Raji (cell line): ENCODE measurements around the gene APEH.
A peak's percentile ranks its signal among the peaks of the same experiment; 100 is the strongest.

ENCODE experiments used
- POLR2A ChIP-seq: IDR thresholded peaks from 2 replicates; pipeline ENCODE4 v1.6.1; 2011; ENCODE audit warnings: low read depth, low read length, control low read depth; ENCODE audit not compliant: insufficient read depth

APEH gene

GRCh38 chr3:49673715-49674496 is at the start of gene APEH:
Gene APEH (plus strand): TSS chr3:49674351. CDS start chr3:49674402, 51 bp downstream.
- TF ChIP-seq POLR2A = peak; percentile 82

- TF ChIP-seq POLR2A = no peak
Measured at GRCh38 chr3:49625071-49625470, 49.1 kb upstream of the APEH start.

GRCh38 chr3:49626101-49626581 is 48.0 kb upstream of the APEH start:
- no peak for TF ChIP-seq POLR2A

GRCh38 chr3:49626796-49627195 is 47.4 kb upstream of the APEH start:
- no peak for TF ChIP-seq POLR2A

GRCh38 chr3:49627634-49628033 is 46.5 kb upstream of the APEH start:
- TF ChIP-seq POLR2A = no peak

- TF ChIP-seq POLR2A = no peak
Measured at GRCh38 chr3:49628249-49628648, 45.9 kb upstream of the APEH start.

- no peak for TF ChIP-seq POLR2A
Measured at GRCh38 chr3:49629451-49629850, 44.7 kb upstream of the APEH start.

GRCh38 chr3:49629866-49630265 is 44.3 kb upstream of the APEH start:
- TF ChIP-seq POLR2A = no peak

- no peak for TF ChIP-seq POLR2A
Measured at GRCh38 chr3:49630784-49631183, 43.4 kb upstream of the APEH start.

- no peak for TF ChIP-seq POLR2A
Measured at GRCh38 chr3:49634736-49635135, 39.4 kb upstream of the APEH start.

- TF ChIP-seq POLR2A = no peak
Measured at GRCh38 chr3:49636883-49637609, 37.1 kb upstream of the APEH start.

- no peak for TF ChIP-seq POLR2A
Measured at GRCh38 chr3:49638445-49638844, 35.7 kb upstream of the APEH start.

GRCh38 chr3:49639551-49639950 is 34.6 kb upstream of the APEH start:
- TF ChIP-seq POLR2A = no peak

GRCh38 chr3:49641292-49641691 is 32.9 kb upstream of the APEH start:
- TF ChIP-seq POLR2A = no peak

- no peak for TF ChIP-seq POLR2A
Measured at GRCh38 chr3:49641921-49642707, 32.0 kb upstream of the APEH start.
